ENCODE results near the gene CLCNKA.
"Not testable (repeated sequence)": the region's sequence is repeated elsewhere in the genome, so short reads cannot be mapped to it uniquely, and the experiment has no call there.

The CLCNKA gene

GRCh38 chr1:16058394-16059120 is 36.7 kb downstream of the CLCNKA start:
- H3K4me1 ChIP-seq (ENCODE audit: insufficient read depth, low read length); H3K4me2 ChIP-seq (ENCODE audit: insufficient read depth, low read length); H3K27ac ChIP-seq (ENCODE audit: low read length); H3K36me3 ChIP-seq (ENCODE audit: insufficient read depth, low read length); H3K9me3 ChIP-seq (ENCODE audit: insufficient read depth, low read length, severe bottlenecking); ATAC-seq (ENCODE audit: insufficient read depth, low read depth); H3K4me3 ChIP-seq (ENCODE audit: low read depth in 1 of 2, low read length in 2 of 2); H2AFZ ChIP-seq (ENCODE audit: low read depth, low read length); H4K20me1 ChIP-seq (ENCODE audit: insufficient read depth, low read length); DNase-seq; H3K79me2 ChIP-seq (ENCODE audit: insufficient read depth, low read length); H3K27me3 ChIP-seq (ENCODE audit: insufficient read depth, low read length, poor library complexity); H3K9ac ChIP-seq (ENCODE audit: low read depth, low read length): not testable (repeated sequence)

- no peak for DNase-seq
- Histone ChIP-seq H3K4me1 (ENCODE audit: insufficient read depth, low read length) (no peaks in the 10 kb centered on the region), H3K4me3 (ENCODE audit: low read depth in 1 of 2, low read length in 2 of 2) (no peak overlapping the region), H3K27me3 (ENCODE audit: insufficient read depth, low read length, poor library complexity) (no peaks in the 10 kb centered on the region), H3K36me3 (ENCODE audit: insufficient read depth, low read length) (no peaks in the 10 kb centered on the region), H3K79me2 (ENCODE audit: insufficient read depth, low read length) (no peaks in the 10 kb centered on the region), H3K4me2 (ENCODE audit: insufficient read depth, low read length) (no peak overlapping the region), H3K9me3 (ENCODE audit: insufficient read depth, low read length, severe bottlenecking) (no peaks in the 10 kb centered on the region), H2AFZ (ENCODE audit: low read depth, low read length) (no peak overlapping the region), H4K20me1 (ENCODE audit: insufficient read depth, low read length) (peaks cover 5% of the 10 kb centered on the region), H3K27ac (ENCODE audit: low read length) (no peak overlapping the region), H3K9ac (ENCODE audit: low read depth, low read length) (no peak overlapping the region)
- TF ChIP-seq, protein P1, sequence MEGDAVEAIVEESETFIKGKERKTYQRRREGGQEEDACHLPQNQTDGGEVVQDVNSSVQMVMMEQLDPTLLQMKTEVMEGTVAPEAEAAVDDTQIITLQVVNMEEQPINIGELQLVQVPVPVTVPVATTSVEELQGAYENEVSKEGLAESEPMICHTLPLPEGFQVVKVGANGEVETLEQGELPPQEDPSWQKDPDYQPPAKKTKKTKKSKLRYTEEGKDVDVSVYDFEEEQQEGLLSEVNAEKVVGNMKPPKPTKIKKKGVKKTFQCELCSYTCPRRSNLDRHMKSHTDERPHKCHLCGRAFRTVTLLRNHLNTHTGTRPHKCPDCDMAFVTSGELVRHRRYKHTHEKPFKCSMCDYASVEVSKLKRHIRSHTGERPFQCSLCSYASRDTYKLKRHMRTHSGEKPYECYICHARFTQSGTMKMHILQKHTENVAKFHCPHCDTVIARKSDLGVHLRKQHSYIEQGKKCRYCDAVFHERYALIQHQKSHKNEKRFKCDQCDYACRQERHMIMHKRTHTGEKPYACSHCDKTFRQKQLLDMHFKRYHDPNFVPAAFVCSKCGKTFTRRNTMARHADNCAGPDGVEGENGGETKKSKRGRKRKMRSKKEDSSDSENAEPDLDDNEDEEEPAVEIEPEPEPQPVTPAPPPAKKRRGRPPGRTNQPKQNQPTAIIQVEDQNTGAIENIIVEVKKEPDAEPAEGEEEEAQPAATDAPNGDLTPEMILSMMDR (IDR thresholded peaks at IDR 0.05; ENCODE audit: borderline replicate concordance, extremely low read depth, low read length, poor library complexity, severe bottlenecking) = no peak
- no peak for TF ChIP-seq EZH2 (IDR thresholded peaks at IDR 0.05; ENCODE audit: borderline replicate concordance, low read depth, low read length, severe bottlenecking)
- no peak for ATAC-seq (ENCODE audit: insufficient read depth, low read depth)
Observed at GRCh38 chr1:16061266-16061665, 39.4 kb downstream of the CLCNKA start.

DNA sequence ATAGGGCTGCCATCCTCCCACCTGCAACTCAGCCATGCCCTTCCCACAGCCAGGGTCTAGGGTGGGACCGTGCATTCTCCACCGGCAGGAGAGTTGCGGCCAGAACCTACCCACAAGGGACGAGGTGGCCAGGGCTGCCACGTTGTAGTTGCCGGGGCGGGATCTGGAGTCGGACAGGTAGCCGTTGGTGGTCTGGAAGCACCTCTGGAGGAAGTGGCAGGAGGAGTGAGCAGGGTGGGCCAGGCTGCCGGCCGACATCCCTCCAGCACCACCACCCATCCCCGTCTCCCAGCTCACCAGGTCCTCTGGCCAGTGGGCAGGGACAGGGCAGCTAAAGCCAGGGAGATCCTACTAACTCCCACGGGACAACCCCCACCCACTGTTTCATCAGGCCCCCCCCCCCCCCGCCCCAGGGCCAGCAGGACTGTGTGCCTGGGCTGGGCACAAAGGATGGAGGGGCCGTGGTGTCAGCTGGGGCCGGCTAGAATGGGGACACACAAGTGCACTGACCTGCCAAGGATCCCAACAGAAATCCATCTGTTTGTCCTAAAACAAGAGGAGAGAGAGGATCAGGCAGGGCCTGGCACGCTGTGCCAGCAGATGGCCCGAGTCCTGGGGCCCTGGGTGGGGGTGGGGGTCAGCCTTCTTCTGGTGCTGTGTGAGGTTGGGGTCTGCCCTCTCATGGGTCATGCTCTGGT is 40.3 kb downstream of the CLCNKA start:
- not testable (repeated sequence) for H3K36me3 ChIP-seq (ENCODE audit: insufficient read depth, low read length); H3K4me3 ChIP-seq (ENCODE audit: low read depth in 1 of 2, low read length in 2 of 2); H3K9me3 ChIP-seq (ENCODE audit: insufficient read depth, low read length, severe bottlenecking); H3K9ac ChIP-seq (ENCODE audit: low read depth, low read length); H3K27me3 ChIP-seq (ENCODE audit: insufficient read depth, low read length, poor library complexity); DNase-seq; H2AFZ ChIP-seq (ENCODE audit: low read depth, low read length); H3K4me1 ChIP-seq (ENCODE audit: insufficient read depth, low read length); H3K79me2 ChIP-seq (ENCODE audit: insufficient read depth, low read length); H3K4me2 ChIP-seq (ENCODE audit: insufficient read depth, low read length); H3K27ac ChIP-seq (ENCODE audit: low read length); ATAC-seq (ENCODE audit: insufficient read depth, low read depth); H4K20me1 ChIP-seq (ENCODE audit: insufficient read depth, low read length)

- DNase-seq; H2AFZ ChIP-seq (ENCODE audit: low read depth, low read length); H3K9ac ChIP-seq (ENCODE audit: low read depth, low read length); ATAC-seq (ENCODE audit: insufficient read depth, low read depth); H3K9me3 ChIP-seq (ENCODE audit: insufficient read depth, low read length, severe bottlenecking); H3K79me2 ChIP-seq (ENCODE audit: insufficient read depth, low read length); H3K27me3 ChIP-seq (ENCODE audit: insufficient read depth, low read length, poor library complexity); H3K4me2 ChIP-seq (ENCODE audit: insufficient read depth, low read length); H3K36me3 ChIP-seq (ENCODE audit: insufficient read depth, low read length); H4K20me1 ChIP-seq (ENCODE audit: insufficient read depth, low read length); H3K4me3 ChIP-seq (ENCODE audit: low read depth in 1 of 2, low read length in 2 of 2); H3K27ac ChIP-seq (ENCODE audit: low read length); H3K4me1 ChIP-seq (ENCODE audit: insufficient read depth, low read length): not testable (repeated sequence)
Observed at GRCh38 chr1:16062687-16063075, 40.8 kb downstream of the CLCNKA start.

DNA sequence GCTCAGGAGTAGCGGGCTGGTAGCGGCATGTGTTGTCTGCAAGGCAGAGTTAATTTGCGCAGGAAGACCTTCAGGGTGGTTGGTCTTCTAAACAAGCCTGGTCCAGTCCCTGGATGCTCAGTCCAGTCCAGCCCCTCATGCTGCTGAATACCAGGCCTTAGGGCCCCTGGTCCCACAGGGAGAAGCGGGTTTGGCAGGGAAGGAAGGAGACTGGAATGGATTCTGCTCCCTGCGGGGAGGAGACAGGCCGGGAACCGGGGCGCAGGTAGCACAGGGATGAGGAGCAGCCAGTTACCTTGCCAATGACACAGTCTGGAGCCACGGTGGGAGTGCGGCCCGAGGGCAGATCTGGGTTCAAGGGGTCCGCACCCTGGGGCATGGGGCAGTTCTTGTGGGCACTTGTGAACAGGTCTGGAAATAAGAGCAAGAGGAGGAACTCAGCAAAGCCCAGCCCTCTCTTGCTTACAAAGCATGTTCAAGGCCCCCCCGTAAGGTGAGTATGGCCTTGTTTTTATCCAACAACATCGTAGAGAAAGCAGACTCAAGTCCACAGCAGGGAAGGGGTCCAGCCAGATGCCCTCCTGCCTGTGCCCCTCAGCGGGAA is 41.5 kb downstream of the CLCNKA start:
- no peaks in the 10 kb centered on the region for H3K36me3 ChIP-seq (ENCODE audit: insufficient read depth, low read length)
- H3K27ac ChIP-seq (ENCODE audit: low read length) = no peak overlapping the region
- H3K27me3 ChIP-seq (ENCODE audit: insufficient read depth, low read length, poor library complexity) = no peaks in the 10 kb centered on the region
- ATAC-seq (ENCODE audit: insufficient read depth, low read depth) (no peak), DNase-seq (no peak)
- H4K20me1 ChIP-seq (ENCODE audit: insufficient read depth, low read length) = peaks cover 5% of the 10 kb centered on the region
- no peaks in the 10 kb centered on the region for H3K79me2 ChIP-seq (ENCODE audit: insufficient read depth, low read length)
- no peaks in the 10 kb centered on the region for H3K9me3 ChIP-seq (ENCODE audit: insufficient read depth, low read length, severe bottlenecking)
- TF ChIP-seq, protein P1 (IDR thresholded peaks at IDR 0.05; ENCODE audit: borderline replicate concordance, extremely low read depth, low read length, poor library complexity, severe bottlenecking) = no peak
- TF ChIP-seq EZH2 (IDR thresholded peaks at IDR 0.05; ENCODE audit: borderline replicate concordance, low read depth, low read length, severe bottlenecking) = no peak
- no peak overlapping the region for H3K9ac ChIP-seq (ENCODE audit: low read depth, low read length)
- no peak overlapping the region for H2AFZ ChIP-seq (ENCODE audit: low read depth, low read length)
- H3K4me2 ChIP-seq (ENCODE audit: insufficient read depth, low read length) = no peak overlapping the region
- no peaks in the 10 kb centered on the region for H3K4me1 ChIP-seq (ENCODE audit: insufficient read depth, low read length)
- no peak overlapping the region for H3K4me3 ChIP-seq (ENCODE audit: low read depth in 1 of 2, low read length in 2 of 2)
